Epithelial cell of proximal tubule (primary cell): ENCODE measurements around the gene CELF1. TPM values are rescaled to one million over a fixed set of nuclear protein-coding genes. Genes with fewer than 3 reads are reported as not detected.

ENCODE experiments used
- DNase-seq: peaks from one replicate; pipeline ENCODE4 v3.0.0-alpha.2; 2011; ENCODE audit warnings: low read depth
- H3K4me3 ChIP-seq: 2 replicates; pipeline ENCODE4 v1.5.1; 2011; ENCODE audit warnings: low read depth, mild to moderate bottlenecking, low read length
- total RNA-seq: library from RNA; depleted of rRNA; stranded (reverse); fragments of >200 nt; gene quantifications from 2 replicates; pipeline ENCODE4 v1.2.3, GENCODE V29; 2015
- TF ChIP-seq, protein P1 (sequence below): conservative IDR thresholded peaks from 2 replicates; pipeline ENCODE4 v1.5.1; 2012; ENCODE audit warnings: low read depth, mild to moderate bottlenecking, low read length

CELF1 gene
- total RNA-seq, 1 donor from 2014 or later = 64.8 TPM

DNA sequence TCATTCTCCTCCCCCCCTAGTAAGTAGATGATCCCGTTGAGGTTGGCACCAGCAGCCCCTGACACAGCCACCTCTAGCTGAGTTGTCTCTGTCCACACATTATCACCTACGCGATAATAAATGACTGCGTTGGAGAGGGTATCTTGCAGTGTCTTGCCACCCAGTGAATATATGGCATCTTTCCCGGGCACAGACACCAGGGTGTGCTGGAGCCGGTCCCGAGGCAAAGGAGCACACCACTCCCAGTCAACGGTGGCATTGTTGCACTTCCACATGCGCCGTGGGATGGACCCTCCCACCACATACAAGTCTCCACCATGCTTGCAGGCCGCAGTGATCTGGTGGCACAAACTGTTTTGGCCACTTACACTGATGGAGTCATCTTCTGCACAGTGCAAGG lies 20.4 kb upstream of the CELF1 start:
- no peak overlapping the region for H3K4me3 ChIP-seq
- TF ChIP-seq, protein P1, sequence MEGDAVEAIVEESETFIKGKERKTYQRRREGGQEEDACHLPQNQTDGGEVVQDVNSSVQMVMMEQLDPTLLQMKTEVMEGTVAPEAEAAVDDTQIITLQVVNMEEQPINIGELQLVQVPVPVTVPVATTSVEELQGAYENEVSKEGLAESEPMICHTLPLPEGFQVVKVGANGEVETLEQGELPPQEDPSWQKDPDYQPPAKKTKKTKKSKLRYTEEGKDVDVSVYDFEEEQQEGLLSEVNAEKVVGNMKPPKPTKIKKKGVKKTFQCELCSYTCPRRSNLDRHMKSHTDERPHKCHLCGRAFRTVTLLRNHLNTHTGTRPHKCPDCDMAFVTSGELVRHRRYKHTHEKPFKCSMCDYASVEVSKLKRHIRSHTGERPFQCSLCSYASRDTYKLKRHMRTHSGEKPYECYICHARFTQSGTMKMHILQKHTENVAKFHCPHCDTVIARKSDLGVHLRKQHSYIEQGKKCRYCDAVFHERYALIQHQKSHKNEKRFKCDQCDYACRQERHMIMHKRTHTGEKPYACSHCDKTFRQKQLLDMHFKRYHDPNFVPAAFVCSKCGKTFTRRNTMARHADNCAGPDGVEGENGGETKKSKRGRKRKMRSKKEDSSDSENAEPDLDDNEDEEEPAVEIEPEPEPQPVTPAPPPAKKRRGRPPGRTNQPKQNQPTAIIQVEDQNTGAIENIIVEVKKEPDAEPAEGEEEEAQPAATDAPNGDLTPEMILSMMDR = no peak
- DNase-seq = no peak

DNA sequence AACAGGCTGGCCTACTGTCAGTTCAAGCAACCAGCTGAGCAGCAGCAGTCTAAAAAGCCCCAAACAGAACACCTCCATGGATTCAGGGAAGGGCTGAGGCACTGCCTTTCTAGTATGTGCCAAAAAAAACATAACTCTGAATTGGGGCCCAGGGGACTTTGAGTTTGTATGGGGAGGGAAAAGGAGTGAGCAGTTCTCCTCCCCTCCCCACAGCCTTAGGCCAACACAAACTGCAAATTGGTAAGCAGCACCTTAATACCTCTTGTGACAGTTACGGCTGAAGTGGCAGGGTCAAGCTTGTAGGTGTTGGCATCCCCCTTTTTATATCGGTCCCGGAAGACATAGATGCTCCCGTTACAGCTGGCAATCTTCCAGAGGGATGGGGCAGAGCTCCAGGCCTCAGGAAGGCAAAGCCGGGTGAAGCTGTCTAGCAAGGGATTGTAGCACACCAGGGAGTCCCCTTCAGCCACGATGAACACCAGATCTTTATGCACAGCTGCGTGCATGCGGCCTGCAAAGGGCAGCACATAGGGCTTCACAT lies 19.9 kb upstream of the CELF1 start:
- H3K4me3 ChIP-seq = no peak overlapping the region
- DNase-seq = no peak
- TF ChIP-seq, protein P1 = no peak

DNA sequence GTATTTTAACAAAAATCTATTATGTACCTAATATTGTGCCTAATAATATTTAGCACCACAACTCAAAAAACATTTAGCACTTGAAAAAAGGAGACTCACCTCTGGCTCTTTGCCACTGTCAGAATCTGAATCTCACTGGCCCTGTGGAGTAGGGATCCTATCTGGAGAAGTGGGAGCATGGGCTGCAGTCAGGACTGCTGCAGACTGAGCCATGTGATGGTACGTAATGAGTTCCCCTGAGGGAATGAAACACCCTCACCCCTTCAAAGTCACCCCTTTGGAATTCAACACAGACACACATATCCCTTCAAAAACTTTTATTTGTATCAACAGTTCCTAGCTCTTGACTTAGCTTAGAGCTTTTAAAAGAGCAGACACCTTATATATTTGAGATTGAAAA lies 19.0 kb upstream of the CELF1 start:
- no peak for DNase-seq
- H3K4me3 ChIP-seq = no peak overlapping the region
- TF ChIP-seq, protein P1 = no peak

DNA sequence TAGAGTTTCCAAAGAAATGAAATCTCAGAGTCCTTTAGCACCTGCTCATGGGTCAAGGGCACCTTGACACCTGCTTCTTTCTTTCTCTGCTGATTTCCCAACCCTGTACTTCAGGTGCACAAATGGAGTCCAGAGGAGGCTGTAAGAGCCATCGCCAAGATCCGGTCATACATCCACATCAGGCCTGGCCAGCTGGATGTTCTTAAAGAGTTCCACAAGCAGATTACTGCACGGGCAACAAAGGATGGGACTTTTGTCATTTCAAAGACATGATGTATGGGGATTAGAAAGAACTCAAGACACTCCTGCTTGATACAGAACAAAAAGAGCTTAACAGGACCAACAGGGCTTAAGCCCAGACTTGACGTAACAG lies 18.4 kb upstream of the CELF1 start:
- H3K4me3 ChIP-seq = no peak overlapping the region
- no peak for DNase-seq
- TF ChIP-seq, protein P1 = no peak

DNA sequence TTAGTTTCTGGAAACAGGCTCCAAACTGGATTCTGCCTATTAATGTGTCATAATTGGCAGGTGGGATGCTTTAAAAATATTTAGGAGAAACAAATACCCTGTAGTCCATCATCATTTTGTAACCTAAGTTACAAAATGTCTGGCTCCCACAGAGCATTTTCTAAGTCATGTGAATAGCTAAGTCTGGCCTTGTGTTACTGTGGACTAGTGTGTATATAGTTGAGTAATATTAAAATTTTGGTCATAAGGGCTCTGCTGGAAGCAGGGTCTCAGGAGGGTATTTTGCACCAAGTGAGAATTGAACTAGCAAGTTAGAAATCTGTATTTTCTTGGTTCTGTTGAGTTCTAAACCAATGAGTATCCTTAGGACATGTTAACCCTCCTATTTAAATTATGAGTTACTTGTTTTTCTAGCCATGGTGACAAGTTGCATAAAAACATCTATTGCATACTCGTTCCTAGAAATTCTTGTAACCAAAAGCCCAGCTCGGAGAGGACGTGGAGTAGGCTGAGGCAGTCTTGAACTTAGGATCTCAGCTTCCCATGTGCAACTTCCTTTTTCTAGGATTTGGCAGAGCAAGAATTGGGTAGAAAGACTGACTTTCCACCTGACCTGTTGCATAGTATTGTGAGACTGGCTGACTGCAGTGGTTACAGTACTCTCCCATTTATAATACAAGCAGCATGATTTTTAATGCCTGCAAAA lies 17.9 kb upstream of the CELF1 start:
- H3K4me3 ChIP-seq = no peak overlapping the region
- DNase-seq = no peak
- TF ChIP-seq, protein P1 = no peak

DNA sequence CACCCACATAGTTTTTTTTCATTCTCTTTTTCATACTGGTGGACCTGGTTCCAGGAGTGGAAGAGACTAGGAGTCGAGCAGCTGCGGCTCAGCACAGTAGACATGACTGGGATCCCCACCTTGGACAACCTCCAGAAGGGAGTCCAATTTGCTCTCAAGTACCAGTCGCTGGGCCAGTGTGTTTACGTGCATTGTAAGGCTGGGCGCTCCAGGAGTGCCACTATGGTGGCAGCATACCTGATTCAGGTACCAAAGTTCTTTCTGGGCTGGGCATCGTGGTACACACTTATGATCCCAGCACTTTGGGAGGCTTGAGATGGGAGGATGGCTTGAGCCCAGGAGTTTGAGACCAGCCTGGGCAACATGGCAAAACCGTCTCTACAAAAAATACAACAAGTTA lies 16.7 kb upstream of the CELF1 start:
- no peak for DNase-seq
- H3K4me3 ChIP-seq = no peak overlapping the region
- TF ChIP-seq, protein P1 = no peak

DNA sequence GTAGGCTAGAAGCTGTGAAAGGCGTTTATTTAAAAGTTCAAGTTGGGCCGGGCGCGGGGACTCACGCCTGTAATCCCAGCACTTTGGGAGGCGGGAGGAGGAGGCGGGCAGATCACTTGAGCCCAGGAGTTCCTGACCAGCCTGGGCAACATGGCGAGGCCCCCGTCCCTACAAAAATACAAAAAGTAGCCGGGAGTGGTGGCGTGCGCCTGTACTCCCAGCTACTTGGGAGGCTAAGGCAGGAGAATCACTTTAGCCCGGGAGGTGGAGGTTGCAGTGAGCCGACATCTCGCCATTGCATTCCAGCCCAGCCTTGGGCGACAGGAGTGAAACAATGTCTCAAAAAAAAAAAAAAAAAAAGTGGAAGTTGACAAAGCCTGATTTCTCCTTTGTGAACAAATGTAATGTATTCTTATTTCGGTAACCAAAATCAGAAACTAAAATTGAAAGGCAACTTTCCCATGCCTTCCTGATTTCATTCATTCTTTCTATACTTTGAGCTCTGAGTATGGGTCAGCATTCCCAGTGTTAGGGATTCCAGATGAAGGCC lies 13.3 kb upstream of the CELF1 start:
- TF ChIP-seq, protein P1 = no peak
- peak overlapping the region; percentile 97 for H3K4me3 ChIP-seq
- no peak for DNase-seq
